ENCODE results near the gene GJD4.

The GJD4 gene, protein sequence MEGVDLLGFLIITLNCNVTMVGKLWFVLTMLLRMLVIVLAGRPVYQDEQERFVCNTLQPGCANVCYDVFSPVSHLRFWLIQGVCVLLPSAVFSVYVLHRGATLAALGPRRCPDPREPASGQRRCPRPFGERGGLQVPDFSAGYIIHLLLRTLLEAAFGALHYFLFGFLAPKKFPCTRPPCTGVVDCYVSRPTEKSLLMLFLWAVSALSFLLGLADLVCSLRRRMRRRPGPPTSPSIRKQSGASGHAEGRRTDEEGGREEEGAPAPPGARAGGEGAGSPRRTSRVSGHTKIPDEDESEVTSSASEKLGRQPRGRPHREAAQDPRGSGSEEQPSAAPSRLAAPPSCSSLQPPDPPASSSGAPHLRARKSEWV

DNA sequence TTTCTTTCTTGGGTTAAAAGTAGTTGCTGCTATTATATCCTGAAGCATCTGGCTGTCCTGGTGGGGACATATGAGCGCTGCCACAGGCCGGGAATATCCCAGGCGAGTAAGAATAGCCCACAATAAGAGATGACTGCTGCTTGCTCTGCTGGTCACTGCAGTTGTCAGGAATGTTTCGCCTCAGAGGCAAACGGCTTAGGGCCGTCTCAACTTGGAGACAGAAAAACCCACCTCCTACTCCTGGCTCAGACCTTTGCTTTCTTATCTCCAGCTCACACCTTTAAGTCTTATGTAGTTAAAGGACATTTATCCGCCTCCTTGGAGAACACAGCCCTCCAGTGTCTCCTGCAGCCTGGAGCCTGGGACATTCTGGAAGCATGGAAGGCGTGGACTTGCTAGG lies at the start of gene GJD4:
Gene GJD4 (plus strand): TSS at position 151 of the 400 bp plus-strand sequence. CDS start 227 bp downstream, at position 378.
- no peak for DNase-seq (ENCODE audit: low read depth, low spot score)

DNA sequence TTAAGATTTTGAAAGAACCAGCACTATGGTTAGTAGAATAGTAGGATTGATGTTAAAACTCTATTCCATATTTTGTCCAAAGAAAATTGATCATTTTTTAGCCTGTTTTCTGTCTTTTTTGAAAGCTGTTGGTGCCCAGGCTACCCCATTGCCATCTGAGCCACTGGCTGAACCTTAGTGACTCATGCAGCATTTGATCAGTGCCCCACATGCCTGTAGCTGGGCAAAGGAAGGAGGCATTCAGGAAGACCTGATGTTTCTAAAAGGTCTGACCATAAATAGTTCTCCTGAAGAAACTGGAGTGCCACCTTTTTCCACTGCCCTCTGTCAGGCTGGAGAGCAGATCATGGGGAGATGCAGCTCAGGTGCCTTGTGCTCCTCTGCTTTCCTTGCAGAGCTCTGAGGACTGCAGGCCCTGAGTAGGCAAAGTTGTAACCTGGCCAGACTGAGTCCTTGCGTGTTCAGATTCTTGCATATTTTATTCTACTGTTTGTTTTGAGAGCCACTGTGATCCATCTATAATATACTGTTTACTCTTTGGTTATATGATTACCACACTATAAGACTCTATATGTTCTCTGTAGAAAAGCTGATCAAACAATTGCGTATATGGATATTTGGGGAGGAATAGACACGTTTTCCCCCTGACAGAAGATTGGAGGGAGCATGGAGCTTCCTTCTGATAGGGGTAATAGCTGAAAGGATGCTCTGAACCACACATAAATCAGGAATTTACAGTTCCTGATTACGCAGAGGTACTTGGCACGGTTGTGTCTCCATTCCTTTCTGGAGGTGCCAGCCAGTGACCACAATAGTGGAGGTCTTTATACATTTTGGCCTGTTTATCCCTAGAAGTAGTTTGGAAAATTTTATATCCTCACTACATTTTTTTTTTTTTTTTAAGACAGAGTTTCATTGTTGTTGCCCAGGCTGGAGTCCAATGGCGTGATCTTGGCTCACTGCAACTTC lies 48.9 kb upstream of the GJD4 start:
- DNase-seq (ENCODE audit: low read depth, low spot score): no peak

DNA sequence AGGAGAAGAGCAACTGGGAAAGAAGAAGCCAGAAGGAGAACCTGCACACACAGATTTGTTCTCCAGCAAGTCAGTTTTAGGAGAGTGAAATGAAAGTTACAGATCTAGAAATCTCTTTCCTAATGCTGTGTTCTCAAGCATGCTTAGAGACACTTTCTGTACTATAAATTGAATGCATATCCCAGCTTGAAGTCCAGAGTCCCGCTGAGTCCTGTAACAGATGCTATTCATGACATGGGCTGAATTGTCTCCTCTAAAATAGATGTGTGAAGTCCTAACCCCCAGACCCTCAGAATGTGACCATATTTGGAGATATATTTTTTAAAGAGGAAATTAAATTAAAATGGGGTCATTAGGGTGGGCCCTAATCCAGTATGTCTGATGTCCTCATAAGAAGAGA lies 46.9 kb upstream of the GJD4 start:
- no peak for DNase-seq (ENCODE audit: low read depth, low spot score)

DNA sequence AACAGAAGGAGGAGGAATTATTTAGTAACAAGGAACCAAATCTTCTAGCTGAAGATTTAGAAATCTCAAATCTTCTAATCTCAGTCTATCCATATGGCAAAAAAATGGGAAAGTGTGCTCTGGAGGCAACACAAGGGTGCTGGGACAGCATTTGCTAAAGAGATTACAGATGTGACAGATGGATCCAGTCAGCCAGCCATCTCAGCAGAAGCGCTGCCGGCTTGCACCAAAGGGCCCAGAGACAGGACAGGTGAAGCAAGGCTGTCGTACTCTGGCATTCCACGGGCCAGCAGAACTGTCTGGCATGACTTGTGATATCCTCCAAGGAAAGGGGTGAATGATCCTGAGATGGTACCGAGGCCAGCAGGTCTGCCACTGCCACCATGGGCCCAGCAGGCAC lies 45.7 kb upstream of the GJD4 start:
- DNase-seq (ENCODE audit: low read depth, low spot score): no peak

DNA sequence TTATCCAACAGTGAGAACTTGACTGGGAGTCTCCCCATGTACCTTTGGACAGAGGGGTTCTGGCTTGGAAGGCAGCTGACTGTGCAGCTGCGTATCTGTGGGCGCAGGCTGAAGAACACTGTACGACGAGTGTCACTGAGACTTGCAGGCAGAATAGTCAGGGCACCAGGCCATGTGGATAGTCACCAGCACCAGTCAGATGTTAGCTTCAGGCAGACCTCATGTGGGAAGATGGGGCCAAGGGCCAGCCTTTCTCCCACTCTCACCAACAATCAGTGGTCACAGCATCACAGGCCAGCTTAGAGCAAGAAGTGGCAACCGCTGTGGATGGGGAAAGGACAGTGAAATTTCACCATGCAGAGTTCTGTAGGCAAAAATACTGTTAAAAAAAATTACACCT lies 43.4 kb upstream of the GJD4 start:
- no peak for DNase-seq (ENCODE audit: low read depth, low spot score)

DNA sequence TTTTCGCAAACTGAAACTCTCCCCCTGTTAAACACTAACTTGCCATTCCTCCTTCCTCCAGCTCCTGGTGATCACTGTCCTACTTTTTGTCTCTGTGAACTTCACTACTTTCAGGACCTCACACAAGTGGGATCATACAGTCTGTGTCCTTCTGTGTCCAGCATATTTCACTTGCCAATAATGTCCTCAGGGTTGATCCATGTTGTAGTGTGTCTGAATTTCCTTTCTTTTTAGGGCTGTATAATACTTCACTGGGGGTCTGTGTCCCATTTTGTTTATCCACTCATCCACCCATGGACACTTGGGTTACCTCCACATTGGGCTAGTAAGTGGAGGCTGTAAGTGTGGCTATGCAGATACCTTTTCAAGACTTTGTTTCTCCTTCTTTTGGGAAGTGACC lies 42.7 kb upstream of the GJD4 start:
- no peak for DNase-seq (ENCODE audit: low read depth, low spot score)

DNA sequence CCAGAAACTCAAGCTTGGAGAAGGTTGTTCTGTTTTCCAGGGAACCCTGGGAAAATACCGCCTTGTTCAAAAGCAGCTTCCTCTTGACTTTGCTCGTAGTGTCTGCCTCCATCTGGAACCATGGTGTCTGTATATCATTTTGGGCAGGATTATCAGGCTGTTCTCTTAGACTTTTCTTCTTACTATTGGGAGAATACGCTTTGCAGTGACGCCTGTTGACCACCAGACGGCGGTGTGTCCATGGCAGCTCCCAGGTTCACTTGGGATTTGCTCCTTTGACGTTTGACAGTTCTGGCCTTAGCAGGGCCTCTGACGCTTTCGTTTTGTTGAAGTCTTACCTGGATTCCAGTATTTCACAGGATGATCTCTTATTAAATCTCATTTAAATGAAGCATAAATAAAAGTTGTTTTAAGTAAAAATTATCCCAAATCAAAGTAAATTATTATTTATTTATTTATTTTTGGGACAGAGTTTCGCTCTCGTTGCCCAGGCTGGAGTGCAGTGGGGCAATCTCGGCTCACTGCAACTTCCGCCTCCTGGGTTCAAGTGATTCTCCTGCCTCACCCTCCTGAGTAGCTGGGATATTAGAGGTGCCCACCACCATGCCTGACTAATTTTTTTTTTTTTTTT lies 41.8 kb upstream of the GJD4 start:
- no peak for DNase-seq (ENCODE audit: low read depth, low spot score)

DNA sequence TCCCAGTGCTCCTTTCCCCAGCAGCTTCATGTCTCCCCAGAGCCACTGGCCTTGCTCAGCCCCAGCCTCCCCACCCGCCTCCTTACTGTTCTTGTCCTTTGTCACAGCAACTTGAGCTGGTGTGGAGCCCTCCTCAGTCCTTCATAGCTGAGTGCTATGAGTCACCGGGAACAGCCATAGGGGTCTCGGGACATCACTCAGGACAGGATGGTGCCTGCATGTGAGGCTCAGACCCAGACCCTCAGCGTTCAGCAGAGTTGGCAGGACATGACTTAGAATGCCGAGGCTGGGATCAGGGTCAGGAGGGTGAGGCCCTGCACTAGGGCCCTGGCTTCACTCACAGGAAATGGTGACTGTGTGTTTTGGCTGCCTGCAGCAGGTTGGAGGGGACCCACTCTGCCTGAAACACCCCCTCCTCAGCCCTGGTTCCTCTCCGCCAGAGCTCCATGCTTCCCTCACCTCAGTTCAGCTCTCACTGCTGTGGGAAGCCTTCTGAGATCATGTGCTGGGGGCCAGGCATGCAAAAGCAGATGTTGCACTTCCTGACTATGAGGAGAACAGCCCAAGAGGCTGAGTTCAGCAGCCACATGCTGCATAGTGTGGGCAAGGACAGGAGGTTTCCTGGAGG lies 40.7 kb upstream of the GJD4 start:
- DNase-seq (ENCODE audit: low read depth, low spot score): no peak

DNA sequence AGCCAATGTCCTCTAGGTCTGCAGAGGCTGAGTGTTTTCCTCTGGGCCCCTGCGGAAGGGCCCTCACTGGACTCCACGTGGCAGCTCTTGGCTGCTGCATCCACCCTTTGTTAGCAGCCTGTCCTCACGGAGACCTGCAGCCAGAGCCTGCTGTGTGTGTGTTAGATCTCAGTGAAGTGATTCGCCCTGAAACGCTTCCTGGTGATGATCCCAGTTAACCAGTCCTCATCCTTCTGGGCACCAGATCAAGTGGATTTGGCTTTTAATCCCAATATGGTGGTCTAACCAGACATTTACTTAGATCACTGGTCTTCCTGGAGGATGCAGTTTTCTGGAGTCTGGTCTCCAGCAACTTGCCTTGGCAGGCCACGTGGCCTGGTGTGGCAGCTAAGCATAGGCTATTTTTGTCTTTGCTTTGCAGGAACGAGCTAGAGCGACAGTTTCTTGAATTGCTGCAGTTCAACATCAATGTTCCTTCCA lies 39.5 kb upstream of the GJD4 start:
- DNase-seq (ENCODE audit: low read depth, low spot score): no peak

DNA sequence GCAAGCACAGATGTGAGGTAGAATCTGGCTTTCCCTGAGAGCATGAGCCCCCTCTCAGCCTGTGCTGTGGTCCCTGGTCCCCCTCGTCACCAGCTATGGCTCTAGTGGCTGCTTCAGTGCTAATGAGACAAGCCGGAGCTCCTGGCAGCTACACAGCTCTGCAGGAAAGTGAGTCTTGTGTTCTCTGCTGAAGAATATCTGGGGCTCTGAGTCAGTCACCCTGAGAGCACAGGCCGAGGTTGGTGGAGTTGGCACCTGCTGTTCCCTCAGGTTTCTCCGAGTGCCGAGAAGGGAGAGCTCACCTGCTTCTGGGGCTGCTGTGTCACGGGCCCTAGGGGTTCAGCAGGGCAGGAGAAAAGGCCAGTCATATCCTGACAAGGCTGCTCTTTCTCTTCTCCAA lies 37.2 kb upstream of the GJD4 start:
- DNase-seq (ENCODE audit: low read depth, low spot score): no peak

DNA sequence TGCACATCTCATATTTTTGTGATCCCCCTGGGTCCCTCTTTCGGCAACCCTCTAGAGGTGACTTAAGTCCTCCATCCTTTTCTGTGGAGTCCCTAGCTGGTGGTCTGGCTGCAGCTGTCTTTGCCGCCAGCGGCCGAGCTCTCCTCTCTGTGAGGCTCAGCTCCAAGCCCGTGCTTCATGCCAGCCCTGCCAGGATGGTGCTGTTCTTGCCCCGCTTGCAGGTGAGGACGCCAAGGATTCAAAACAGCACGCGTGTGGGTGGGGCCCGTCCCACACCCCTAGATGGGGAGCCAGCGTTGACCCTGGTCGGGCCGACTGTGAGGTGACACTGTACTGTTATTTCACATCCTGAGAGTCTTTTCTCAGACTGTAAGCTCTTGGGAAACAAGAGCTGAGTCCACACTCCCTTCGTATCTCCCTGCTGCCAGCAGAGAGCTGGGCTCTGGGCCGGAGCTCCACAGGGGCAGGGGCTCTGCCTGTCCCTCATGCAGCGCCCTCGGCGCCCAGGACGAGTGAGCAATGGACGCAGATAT lies 36.6 kb upstream of the GJD4 start:
- no peak for DNase-seq (ENCODE audit: low read depth, low spot score)

DNA sequence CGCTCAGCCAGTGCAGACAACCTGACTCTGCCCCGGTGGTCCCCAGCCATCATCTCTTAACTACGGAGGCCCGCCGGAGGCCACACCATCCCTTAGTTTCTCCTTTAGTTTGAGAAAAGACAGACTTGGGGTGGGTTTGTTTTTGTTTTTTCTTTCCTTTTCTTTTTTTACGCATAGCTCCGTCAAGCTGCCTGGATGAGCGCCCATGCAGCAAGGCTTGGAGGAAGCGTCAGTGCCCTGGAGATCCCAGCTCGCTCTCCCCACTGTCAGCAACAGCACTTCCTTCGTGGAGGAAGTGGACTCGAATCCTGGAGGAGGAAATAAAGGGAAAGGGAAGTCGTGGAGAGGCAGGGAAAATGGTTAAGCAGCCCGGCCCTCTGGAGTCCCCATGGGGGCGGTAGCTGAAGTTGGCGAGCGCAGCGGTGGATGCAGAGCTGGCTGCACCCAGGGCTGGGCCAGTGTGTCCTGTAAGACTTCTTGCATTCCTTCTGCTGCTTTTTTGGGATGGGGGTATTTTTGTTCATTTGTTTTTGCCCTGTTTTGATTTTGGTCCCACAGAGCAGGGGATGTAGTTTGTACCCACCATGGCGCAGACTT lies 35.9 kb upstream of the GJD4 start:
- no peak for DNase-seq (ENCODE audit: low read depth, low spot score)

DNA sequence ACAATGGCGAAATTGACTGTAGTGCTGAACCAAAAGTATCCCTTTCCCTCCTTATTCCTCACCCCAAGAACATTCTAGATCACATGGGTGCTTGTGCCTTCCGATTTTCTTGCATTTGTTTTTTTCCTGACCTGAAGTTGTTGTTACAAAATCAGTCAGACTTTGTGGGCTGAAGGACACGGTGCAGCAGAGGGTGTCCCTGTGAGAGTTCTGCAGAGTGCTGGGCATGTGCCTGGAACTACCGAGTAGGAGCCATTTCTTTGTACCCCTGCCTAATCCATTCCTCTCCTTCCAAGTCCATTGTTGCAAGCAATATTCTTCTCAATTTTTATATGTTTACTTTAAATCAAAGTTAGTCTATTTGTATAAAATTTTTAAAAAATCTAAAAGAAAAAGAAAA lies 35.3 kb upstream of the GJD4 start:
- no peak for DNase-seq (ENCODE audit: low read depth, low spot score)

DNA sequence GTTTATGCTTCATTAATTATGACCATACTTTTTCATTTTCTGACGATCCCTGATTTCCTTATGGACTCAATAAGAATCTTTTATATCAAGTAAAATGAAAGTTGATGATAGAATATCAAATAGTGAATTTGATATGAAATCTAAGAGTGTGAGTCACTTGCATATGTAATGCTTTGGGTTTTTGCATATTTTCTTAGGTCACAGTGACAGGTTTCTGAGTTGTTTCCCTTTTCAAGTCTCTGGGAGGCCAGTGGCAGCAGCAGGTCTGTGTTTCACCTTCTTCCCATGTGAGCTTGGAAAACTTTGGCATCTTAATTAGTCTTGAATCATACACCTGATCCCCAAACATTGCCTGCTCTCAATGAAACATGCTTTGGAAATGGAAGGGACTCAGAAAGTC lies 34.7 kb upstream of the GJD4 start:
- DNase-seq (ENCODE audit: low read depth, low spot score): no peak

DNA sequence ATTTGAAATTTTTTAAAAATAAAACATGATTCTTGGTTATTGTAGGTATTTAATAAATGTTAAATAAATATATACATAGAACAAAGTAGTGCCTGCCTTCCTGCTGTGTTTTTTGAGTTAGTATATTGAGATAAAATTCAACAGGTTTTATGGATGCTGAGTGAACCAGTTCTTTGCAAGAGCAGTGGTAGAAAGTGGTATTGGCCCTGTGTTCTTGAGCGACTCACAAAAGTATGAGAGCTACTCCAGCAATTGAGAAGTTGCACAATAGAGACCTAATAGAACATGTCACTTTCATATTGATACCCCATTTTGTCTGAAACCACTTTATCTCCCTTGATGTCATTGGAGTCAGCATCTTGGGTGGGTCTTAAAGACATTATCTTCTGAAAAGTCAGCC lies 32.6 kb upstream of the GJD4 start:
- no peak for DNase-seq (ENCODE audit: low read depth, low spot score)

DNA sequence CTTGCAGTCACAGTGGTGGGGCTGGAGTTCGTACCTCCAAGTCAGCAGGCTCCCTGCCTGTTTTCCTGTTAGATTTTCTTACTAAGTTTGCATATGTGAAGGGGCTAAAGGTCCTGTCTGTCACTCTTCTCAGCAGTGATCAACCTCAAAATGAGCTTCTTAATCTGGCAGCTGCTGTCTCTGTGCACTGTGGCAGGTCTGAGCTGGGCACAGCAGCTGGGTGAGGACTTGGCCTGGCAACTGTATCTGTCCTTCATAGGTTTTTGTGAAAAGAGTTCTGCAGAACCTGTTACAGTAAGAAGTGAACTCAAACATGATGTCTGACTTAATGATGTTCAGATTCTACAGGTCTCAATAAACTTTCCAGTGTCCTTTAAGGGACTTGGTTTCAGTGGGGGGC lies 31.3 kb upstream of the GJD4 start:
- DNase-seq (ENCODE audit: low read depth, low spot score): no peak

DNA sequence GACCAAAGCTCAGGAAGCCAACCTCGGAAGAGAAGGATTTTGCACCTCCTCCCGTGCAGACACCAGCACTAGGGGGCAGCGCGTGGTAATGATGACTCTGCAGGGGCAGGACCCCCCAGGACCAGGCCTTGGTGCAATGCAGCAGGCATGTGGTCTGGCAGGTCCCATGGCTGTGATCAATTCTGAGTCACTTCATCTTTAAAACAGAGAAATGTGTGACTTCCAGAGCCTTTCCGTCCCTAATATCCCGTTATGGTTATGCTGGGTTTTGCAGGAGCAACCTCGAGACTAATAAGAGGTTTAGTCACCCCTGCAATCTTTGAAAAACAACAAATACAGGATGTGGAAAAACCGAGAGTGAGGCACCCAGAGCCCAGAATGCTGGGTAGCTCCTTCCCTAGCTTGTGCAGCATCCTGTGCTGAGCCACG lies 30.2 kb upstream of the GJD4 start:
- DNase-seq (ENCODE audit: low read depth, low spot score): no peak

DNA sequence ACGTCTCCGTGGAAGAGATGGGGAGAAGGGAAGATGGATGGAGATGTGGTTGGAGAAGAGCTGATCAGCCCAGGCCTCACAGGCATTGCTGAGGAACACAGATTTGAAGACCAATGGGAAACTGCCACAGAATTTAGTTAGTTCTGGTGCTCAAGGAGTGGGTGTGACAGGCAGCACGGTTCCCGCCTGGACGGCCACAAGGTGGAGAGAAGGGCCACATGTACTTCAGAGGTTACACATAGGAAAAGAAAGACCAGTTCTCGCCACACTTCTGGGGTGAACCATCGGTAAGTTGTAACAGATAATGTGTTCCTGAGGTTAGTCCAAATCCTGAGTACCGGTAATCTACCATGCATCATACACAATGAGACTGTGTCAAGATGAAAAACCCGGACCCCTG lies 29.5 kb upstream of the GJD4 start:
- DNase-seq (ENCODE audit: low read depth, low spot score): no peak

DNA sequence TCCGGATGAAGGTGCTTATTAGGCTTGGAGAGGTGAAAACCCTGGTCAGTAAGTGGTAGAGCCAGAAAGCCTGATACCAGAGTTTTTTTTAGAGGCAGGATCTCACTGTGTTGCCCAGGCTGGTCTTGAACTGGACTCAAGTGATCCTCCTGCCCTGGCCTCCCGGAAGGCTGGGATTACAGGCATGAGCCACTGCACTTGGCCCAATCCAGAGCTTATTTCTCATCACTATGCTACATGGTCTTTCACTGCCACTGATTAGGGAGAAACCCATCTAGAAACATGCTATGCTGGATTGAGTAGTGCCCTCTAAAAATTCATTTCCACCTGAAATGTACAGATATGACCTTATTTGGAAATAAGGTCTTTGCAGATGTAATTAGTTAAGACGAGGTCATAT lies 28.4 kb upstream of the GJD4 start:
- no peak for DNase-seq (ENCODE audit: low read depth, low spot score)

DNA sequence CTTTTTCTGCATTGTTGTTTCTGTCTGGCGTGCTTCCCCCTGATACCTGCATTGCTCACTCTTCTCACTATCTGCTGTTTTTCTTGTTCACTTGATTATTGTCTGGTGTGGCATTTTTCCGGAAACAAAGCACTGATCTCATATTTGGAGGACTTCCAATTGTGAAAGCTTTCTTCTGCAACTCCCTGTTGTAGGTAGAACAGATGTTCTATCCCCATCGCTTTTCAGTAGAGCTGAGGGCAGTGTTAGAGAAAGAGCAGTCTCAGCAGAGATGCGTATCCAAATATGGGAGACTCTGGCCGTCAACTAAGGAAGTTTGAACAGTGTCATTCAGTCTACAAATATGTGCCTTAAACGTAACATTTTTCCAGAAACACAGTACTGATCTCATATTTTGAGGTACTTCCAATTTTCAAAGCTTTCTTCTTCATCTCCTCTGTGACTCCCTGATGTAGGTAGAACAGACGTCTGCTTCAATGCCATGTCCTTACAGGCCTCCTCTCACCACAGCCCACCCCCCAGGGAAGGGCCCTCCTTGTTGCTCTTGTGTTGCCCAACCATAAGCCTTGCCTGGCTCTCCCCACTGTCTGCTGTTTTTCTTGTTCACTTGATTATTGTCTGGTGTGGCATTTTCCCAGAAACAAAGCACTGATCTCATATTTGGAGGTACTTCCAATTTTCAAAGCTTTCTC lies 27.1 kb upstream of the GJD4 start:
- no peak for DNase-seq (ENCODE audit: low read depth, low spot score)

DNA sequence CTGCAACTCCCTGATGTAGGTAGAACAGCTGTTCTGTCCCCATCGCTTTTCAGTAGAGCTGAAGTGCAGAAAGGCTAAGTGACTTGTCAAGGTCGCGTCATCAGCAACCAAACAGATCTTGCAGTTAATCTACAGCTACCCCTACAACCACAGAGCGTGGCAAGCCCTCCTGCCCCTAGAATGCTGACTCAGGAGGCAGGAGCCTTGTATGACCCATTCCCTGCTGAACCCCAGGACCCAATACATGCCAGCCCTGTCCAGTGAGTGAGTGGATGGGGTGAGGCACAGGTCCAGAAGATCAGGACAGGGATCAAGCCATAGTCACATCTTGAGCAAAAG lies 26.6 kb upstream of the GJD4 start:
- DNase-seq (ENCODE audit: low read depth, low spot score): no peak

All from activated CD4-positive, CD25-positive, alpha-beta regulatory T cell treated with anti-CD3 and anti-CD28 coated beads, Interleukin-2, amount 50 U/mL, for 16 hours (primary cell).